ENCODE data around the gene WFDC2.
"Not testable (repeated sequence)": the region's sequence is repeated elsewhere in the genome, so short reads cannot be mapped to it uniquely, and the experiment has no call there.

GRCh38 chr20:45472286-45472685, 2.7 kb downstream of the WFDC2 start:
- not testable (repeated sequence) for TF ChIP-seq EZH2 (IDR thresholded peaks at IDR 0.05; ENCODE audit: insufficient read depth, poor library complexity, severe bottlenecking); EZH2phosphoT487 (IDR thresholded peaks at IDR 0.05; ENCODE audit: insufficient read depth, low read depth)

All from GM23248 (cell line).